ENCODE measurements around the gene F12. TPM values are rescaled to one million over a fixed set of nuclear protein-coding genes. Genes with fewer than 3 reads are reported as not detected.

The F12 gene
- total RNA-seq, 4 donors from 2014 or later: 2.6 to 20.1 (median 5.6) TPM

DNA sequence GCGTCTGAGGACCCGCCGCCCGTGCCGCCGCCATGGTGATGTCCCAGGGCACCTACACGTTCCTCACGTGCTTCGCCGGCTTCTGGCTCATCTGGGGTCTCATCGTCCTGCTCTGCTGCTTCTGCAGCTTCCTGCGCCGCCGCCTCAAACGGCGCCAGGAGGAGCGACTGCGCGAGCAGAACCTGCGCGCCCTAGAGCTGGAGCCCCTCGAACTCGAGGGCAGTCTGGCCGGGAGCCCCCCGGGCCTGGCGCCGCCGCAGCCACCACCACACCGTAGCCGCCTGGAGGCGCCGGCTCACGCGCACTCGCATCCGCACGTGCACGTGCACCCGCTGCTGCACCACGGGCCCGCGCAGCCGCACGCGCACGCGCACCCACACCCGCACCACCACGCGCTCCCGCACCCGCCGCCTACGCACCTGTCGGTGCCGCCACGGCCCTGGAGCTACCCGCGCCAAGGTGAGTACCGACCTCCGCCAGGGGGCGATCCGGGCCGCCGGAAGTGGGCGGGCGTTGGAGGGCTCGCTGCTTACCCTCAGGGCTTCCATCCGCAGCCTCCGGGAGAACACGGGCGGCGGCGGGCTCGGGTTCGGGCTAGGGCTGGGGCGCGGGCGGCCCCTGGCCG, 45.8 kb upstream of the F12 start:
- 1% methylated on average over 66 of the region's 80 CpGs; no CpG with 5 or more reads in 1 of the 2 donors for WGBS, 2 donors (ENCODE audit: low coverage in 1 of 2)
- Histone ChIP-seq H3K36me3 (no peaks in the 10 kb centered on the region), H3K4me1 (peaks cover 10 to 27% (median 24%) of the 10 kb centered on the region in 4 donors), H3K9me3 (no peaks in the 10 kb centered on the region), H3K4me3 (peak overlapping the region; percentile 46 to 67 (median 64)), H3K27ac (peak overlapping the region; percentile 76 to 92 (median 88)), H3K27me3 (no peaks in the 10 kb centered on the region)
- intact Hi-C loops (cut with DNase I; ENCODE audit: low total_unique reads): loop anchor here (2.0 to 10.0 kb wide), 2 partner anchors 52 to 140 kb away; partner anchors contain the start of gene MXD3
- TF ChIP-seq POLR2AphosphoS5 (IDR thresholded peaks at IDR 0.05) (peak; percentile 25 to 66 (median 65)), POLR2A (IDR thresholded peaks at IDR 0.05) (peak; percentile 47), EP300 (IDR thresholded peaks at IDR 0.05; ENCODE audit: low read depth) (no peak)
- TF ChIP-seq, protein P1, sequence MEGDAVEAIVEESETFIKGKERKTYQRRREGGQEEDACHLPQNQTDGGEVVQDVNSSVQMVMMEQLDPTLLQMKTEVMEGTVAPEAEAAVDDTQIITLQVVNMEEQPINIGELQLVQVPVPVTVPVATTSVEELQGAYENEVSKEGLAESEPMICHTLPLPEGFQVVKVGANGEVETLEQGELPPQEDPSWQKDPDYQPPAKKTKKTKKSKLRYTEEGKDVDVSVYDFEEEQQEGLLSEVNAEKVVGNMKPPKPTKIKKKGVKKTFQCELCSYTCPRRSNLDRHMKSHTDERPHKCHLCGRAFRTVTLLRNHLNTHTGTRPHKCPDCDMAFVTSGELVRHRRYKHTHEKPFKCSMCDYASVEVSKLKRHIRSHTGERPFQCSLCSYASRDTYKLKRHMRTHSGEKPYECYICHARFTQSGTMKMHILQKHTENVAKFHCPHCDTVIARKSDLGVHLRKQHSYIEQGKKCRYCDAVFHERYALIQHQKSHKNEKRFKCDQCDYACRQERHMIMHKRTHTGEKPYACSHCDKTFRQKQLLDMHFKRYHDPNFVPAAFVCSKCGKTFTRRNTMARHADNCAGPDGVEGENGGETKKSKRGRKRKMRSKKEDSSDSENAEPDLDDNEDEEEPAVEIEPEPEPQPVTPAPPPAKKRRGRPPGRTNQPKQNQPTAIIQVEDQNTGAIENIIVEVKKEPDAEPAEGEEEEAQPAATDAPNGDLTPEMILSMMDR (IDR thresholded peaks at IDR 0.05): peak; percentile 66 to 89 (median 74)
- peak; percentile 93 for DNase-seq
- in situ Hi-C loops (cut with MboI; ENCODE audit: low pct_ligation_motif_present in 1 of 4, low pct_unique_long_range_greater_than_20kb in 1 of 4, low sequenced_read_pairs in 3 of 4): loop anchor here in 2 of 4 donors (5.0 to 25.0 kb wide), 2 partner anchors 63 to 143 kb away; partner anchors contain the start of genes MXD3 (in 1 of the 2), PRELID1 (in 1 of the 2) and RAB24 (in 1 of the 2)

DNA sequence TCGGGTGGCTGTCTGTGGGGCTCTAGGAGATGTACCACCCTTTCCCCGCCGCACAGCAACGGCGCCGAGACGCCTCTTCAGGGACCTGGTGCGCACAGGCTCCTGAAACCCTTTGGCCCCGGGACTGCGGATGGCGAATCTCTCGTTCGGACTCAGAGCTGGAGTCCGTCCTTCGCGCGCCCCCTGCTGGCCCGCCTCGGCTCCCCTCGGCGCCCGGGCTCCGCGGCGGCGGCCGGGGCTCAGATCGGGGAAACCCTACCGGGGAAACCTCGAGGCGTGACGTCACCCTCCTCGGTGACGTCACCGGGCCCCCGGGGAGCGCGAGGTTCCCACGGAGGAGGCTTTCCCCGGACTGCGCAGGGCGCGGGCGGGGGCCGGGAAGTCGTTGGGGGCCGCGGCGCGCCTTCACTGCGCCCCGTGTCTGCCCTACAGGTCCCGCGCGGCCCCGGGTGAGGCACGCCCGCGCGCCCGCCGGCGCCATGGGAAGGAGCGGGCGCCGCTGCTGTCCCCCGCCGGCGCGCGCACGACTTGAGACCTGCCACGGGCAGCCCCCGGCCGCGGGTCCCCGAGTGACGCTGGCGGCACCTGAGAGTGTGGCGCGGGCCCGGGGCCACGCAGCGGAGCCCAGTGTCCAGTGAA, 45.2 kb upstream of the F12 start:
- peak; percentile 96 for DNase-seq
- WGBS, 2 donors (ENCODE audit: low coverage in 1 of 2): 0% methylated on average over 26 of the region's 84 CpGs; no CpG with 5 or more reads in 1 of the 2 donors
- in situ Hi-C loops (cut with MboI; ENCODE audit: low pct_ligation_motif_present in 1 of 4, low pct_unique_long_range_greater_than_20kb in 1 of 4, low sequenced_read_pairs in 3 of 4): loop anchor here in 2 of 4 donors (5.0 to 25.0 kb wide), 2 partner anchors 62 to 142 kb away; partner anchors contain the start of genes MXD3 (in 1 of the 2), PRELID1 (in 1 of the 2) and RAB24 (in 1 of the 2)
- H3K27ac ChIP-seq: peak overlapping the region; percentile 76 to 92 (median 88)
- peak; percentile 17 for TF ChIP-seq EP300 (IDR thresholded peaks at IDR 0.05; ENCODE audit: low read depth)
- TF ChIP-seq, protein P1 (IDR thresholded peaks at IDR 0.05): peak; percentile 93 to 98 (median 95)
- no peak for TF ChIP-seq POLR2A (IDR thresholded peaks at IDR 0.05)
- TF ChIP-seq POLR2AphosphoS5 (IDR thresholded peaks at IDR 0.05): peak in 2 of 3 donors; percentile 23 to 46
- H3K4me1 ChIP-seq: peaks cover 10 to 27% (median 24%) of the 10 kb centered on the region in 4 donors
- intact Hi-C loops (cut with DNase I; ENCODE audit: low total_unique reads): loop anchor here (2.0 to 10.0 kb wide), 3 partner anchors 52 to 140 kb away; partner anchors contain the start of gene MXD3
- H3K9me3 ChIP-seq: no peaks in the 10 kb centered on the region
- peaks cover 2% of the 10 kb centered on the region for H3K27me3 ChIP-seq
- H3K4me3 ChIP-seq: peak overlapping the region; percentile 46 to 67 (median 64)
- H3K36me3 ChIP-seq: no peaks in the 10 kb centered on the region

DNA sequence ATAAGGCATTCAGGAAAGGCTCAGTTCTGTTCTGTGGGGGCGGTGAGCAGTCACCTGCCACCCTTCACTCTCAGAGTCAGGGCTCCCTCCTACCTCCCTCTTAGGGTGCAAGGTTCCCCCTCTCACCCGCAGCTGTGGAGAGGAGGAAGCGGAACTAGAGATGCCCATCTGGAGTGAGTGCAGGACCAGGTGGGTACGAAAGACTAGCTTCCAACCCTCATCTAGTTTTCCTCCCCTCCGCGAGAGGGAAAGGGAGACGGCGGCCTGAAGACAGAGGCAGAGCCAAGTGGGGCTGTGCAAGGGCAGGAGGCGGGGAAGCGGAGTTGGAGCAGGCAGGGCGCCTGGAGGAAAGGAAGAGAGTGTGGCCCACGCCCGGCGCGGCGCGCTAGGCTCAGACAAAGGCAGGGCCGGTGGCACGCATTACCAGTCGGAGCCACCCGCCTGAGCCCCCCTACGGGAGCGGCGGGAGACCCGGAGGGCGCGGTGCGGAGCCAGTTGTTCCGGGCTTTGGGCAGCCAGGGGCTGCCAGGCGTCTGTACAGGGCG, 44.6 kb upstream of the F12 start:
- peak overlapping the region; percentile 54 to 92 (median 80) for H3K27ac ChIP-seq
- peaks cover 7% of the 10 kb centered on the region for H3K27me3 ChIP-seq
- peaks cover 10 to 27% (median 24%) of the 10 kb centered on the region in 4 donors for H3K4me1 ChIP-seq
- in situ Hi-C loops (cut with MboI; ENCODE audit: low pct_ligation_motif_present in 1 of 4, low pct_unique_long_range_greater_than_20kb in 1 of 4, low sequenced_read_pairs in 3 of 4): loop anchor here in 1 of 4 donors (25.0 kb wide), 1 partner anchor 142 kb away; the partner anchor contains the start of genes MXD3, PRELID1 and RAB24
- peak; percentile 38 for DNase-seq
- no peaks in the 10 kb centered on the region for H3K36me3 ChIP-seq
- peak overlapping the region; percentile 21 to 67 (median 56) for H3K4me3 ChIP-seq
- no peak for TF ChIP-seq POLR2AphosphoS5 (IDR thresholded peaks at IDR 0.05)
- TF ChIP-seq EP300 (IDR thresholded peaks at IDR 0.05; ENCODE audit: low read depth): no peak
- TF ChIP-seq, protein P1 (IDR thresholded peaks at IDR 0.05): no peak
- no peak for TF ChIP-seq POLR2A (IDR thresholded peaks at IDR 0.05)
- intact Hi-C loops (cut with DNase I; ENCODE audit: low total_unique reads): loop anchor here (2.0 to 10.0 kb wide), 3 partner anchors 51 to 139 kb away; partner anchors contain the start of gene MXD3
- no peaks in the 10 kb centered on the region for H3K9me3 ChIP-seq
- 7% methylated on average over 31 of the region's 31 CpGs; no CpG with 5 or more reads in 1 of the 2 donors for WGBS, 2 donors (ENCODE audit: low coverage in 1 of 2)

Data from transverse colon (tissue), 4 donors.